GM23338 (cell line): Measurements from ENCODE around the gene ASPRV1. TPM values are rescaled to one million over a fixed set of nuclear protein-coding genes. Genes with fewer than 3 reads are reported as not detected.

Source experiments
- EZH2 ChIP-seq: fragments of 200-600 bp; sonication (generic); IDR thresholded peaks from one replicate; pipeline ENCODE4 v1.8.0; 2017; ENCODE audit warnings: antibody characterized with exemption, mild to moderate bottlenecking, low read depth; ENCODE audit not compliant: unreplicated experiment
- EZH2phosphoT487 ChIP-seq: fragments of 200-600 bp; sonication (generic); IDR thresholded peaks from one replicate; pipeline ENCODE4 v1.8.1; 2018; ENCODE audit warnings: antibody characterized with exemption; ENCODE audit not compliant: unreplicated experiment
- ZNF331 ChIP-seq: fragments of 250-450 bp; sonication (Bioruptor Pico); IDR thresholded peaks from 2 replicates; pipeline ENCODE4 v1.5.0; 2020; ENCODE audit warnings: low read depth, mild to moderate bottlenecking, moderate library complexity
- polyA plus RNA-seq: library from polyadenylated mRNA; unstranded; fragments of >200 nt; fragmentation: Nextera tagmentation; extraction: Ambion mirVana; gene quantifications from 2 replicates; pipeline ENCODE4 v1.2.1, GENCODE V29; 2016
- total RNA-seq: library from RNA; depleted of rRNA; stranded (reverse); fragments of >200 nt; shearing (Covaris generic); gene quantifications from 2 replicates; pipeline ENCODE4 v1.2.3, GENCODE V29; 2014
- TF ChIP-seq, protein P1 (sequence below): fragments of 250-450 bp; sonication (Bioruptor Pico); IDR thresholded peaks from 2 replicates; pipeline ENCODE4 v1.5.0; 2020; ENCODE audit warnings: mild to moderate bottlenecking, moderate library complexity
- TF ChIP-seq, protein P2 (sequence below): IDR thresholded peaks from one replicate; pipeline ENCODE4 v1.6.1; 2018; ENCODE audit warnings: antibody characterized with exemption; ENCODE audit not compliant: unreplicated experiment

Gene ASPRV1
- total and polyA plus RNA-seq, 2 experiments from 2014 or later: 0.60 to 1.4 TPM

DNA sequence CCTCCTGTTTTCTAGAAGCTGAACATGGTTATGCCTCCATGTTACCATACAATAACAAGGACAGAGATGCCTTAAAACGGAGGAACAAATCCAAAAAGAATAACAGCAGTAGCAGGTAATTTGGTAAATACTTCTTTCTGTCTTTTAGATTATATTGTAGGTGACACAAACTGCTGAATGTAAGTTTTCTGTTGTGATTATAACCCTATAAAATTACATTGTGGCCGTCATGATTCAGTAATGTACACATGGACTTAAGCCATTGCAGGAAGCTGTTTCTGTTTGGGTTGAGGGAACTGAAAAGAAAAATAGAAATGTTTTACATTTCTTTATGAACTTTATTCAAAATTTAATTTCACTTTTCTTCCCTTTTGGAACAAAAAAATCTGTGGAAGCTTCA is 45.3 kb downstream of the ASPRV1 start (continued):
- TF ChIP-seq, protein P1, sequence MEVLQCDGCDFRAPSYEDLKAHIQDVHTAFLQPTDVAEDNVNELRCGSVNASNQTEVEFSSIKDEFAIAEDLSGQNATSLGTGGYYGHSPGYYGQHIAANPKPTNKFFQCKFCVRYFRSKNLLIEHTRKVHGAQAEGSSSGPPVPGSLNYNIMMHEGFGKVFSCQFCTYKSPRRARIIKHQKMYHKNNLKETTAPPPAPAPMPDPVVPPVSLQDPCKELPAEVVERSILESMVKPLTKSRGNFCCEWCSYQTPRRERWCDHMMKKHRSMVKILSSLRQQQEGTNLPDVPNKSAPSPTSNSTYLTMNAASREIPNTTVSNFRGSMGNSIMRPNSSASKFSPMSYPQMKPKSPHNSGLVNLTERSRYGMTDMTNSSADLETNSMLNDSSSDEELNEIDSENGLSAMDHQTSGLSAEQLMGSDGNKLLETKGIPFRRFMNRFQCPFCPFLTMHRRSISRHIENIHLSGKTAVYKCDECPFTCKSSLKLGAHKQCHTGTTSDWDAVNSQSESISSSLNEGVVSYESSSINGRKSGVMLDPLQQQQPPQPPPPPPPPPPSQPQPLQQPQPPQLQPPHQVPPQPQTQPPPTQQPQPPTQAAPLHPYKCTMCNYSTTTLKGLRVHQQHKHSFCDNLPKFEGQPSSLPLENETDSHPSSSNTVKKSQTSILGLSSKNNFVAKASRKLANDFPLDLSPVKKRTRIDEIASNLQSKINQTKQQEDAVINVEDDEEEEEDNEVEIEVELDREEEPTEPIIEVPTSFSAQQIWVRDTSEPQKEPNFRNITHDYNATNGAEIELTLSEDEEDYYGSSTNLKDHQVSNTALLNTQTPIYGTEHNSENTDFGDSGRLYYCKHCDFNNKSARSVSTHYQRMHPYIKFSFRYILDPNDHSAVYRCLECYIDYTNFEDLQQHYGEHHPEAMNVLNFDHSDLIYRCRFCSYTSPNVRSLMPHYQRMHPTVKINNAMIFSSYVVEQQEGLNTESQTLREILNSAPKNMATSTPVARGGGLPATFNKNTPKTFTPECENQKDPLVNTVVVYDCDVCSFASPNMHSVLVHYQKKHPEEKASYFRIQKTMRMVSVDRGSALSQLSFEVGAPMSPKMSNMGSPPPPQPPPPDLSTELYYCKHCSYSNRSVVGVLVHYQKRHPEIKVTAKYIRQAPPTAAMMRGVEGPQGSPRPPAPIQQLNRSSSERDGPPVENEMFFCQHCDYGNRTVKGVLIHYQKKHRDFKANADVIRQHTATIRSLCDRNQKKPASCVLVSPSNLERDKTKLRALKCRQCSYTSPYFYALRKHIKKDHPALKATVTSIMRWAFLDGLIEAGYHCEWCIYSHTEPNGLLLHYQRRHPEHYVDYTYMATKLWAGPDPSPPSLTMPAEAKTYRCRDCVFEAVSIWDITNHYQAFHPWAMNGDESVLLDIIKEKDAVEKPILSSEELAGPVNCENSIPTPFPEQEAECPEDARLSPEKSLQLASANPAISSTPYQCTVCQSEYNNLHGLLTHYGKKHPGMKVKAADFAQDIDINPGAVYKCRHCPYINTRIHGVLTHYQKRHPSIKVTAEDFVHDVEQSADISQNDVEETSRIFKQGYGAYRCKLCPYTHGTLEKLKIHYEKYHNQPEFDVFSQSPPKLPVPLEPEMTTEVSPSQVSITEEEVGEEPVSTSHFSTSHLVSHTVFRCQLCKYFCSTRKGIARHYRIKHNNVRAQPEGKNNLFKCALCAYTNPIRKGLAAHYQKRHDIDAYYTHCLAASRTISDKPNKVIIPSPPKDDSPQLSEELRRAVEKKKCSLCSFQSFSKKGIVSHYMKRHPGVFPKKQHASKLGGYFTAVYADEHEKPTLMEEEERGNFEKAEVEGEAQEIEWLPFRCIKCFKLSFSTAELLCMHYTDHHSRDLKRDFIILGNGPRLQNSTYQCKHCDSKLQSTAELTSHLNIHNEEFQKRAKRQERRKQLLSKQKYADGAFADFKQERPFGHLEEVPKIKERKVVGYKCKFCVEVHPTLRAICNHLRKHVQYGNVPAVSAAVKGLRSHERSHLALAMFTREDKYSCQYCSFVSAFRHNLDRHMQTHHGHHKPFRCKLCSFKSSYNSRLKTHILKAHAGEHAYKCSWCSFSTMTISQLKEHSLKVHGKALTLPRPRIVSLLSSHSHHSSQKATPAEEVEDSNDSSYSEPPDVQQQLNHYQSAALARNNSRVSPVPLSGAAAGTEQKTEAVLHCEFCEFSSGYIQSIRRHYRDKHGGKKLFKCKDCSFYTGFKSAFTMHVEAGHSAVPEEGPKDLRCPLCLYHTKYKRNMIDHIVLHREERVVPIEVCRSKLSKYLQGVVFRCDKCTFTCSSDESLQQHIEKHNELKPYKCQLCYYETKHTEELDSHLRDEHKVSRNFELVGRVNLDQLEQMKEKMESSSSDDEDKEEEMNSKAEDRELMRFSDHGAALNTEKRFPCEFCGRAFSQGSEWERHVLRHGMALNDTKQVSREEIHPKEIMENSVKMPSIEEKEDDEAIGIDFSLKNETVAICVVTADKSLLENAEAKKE (CRISPR knock-in tag): no peak
- no peak for TF ChIP-seq ZNF331 (CRISPR knock-in tag)
- TF ChIP-seq, protein P2, sequence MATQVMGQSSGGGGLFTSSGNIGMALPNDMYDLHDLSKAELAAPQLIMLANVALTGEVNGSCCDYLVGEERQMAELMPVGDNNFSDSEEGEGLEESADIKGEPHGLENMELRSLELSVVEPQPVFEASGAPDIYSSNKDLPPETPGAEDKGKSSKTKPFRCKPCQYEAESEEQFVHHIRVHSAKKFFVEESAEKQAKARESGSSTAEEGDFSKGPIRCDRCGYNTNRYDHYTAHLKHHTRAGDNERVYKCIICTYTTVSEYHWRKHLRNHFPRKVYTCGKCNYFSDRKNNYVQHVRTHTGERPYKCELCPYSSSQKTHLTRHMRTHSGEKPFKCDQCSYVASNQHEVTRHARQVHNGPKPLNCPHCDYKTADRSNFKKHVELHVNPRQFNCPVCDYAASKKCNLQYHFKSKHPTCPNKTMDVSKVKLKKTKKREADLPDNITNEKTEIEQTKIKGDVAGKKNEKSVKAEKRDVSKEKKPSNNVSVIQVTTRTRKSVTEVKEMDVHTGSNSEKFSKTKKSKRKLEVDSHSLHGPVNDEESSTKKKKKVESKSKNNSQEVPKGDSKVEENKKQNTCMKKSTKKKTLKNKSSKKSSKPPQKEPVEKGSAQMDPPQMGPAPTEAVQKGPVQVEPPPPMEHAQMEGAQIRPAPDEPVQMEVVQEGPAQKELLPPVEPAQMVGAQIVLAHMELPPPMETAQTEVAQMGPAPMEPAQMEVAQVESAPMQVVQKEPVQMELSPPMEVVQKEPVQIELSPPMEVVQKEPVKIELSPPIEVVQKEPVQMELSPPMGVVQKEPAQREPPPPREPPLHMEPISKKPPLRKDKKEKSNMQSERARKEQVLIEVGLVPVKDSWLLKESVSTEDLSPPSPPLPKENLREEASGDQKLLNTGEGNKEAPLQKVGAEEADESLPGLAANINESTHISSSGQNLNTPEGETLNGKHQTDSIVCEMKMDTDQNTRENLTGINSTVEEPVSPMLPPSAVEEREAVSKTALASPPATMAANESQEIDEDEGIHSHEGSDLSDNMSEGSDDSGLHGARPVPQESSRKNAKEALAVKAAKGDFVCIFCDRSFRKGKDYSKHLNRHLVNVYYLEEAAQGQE: no peak
- no peak for TF ChIP-seq EZH2
- no peak for TF ChIP-seq EZH2phosphoT487
